A172 (cell line): ENCODE results near the gene PSAP. TPM values are rescaled to one million over a fixed set of nuclear protein-coding genes. Genes with fewer than 3 reads are reported as not detected.
A peak's percentile ranks its signal among the peaks of the same experiment; 100 is the strongest.

Experiments
- DNase-seq: peaks from one replicate; pipeline ENCODE4 v3.0.0-alpha.2; 2015; ENCODE audit warnings: low spot score
- total RNA-seq: library from RNA; depleted of rRNA; stranded (reverse); fragments of >200 nt; shearing (Covaris generic); gene quantifications from 2 replicates; pipeline ENCODE4 v1.2.3, GENCODE V29; 2014; rRNA removed

Gene PSAP
- total RNA-seq, 1 experiment from 2014 or later = 497 TPM

DNA sequence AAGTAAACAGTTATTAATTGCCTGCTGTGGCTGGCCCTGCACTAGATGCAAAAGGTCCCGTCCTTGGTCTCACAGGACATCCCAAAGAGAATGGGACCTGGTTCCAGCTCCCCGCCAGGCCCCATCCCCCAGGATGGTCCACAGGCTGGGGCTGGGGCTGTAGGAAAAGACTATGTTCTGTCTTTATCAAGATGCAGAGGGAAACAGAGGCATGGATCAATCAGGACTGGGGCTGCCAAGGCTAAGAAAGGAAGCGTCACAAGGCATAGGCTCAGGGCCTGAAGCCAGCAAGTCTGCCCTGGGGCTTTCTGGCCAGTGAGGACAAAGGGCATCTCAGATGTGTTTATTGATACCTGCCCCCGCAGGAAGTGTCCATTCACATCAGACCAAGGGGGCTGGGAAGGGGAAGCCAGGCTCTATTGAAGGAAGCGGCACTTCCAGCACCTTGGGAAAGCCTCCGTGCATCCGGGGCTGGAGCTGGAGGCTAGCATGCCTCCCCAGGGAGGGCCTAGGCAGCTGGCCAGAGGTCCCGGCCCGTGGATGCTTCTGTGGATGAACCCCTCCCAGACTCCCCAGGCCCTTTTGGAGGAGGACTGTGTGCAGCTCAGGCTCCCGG, 83.5 kb downstream of the PSAP start:
- peak; percentile 68 for DNase-seq

DNA sequence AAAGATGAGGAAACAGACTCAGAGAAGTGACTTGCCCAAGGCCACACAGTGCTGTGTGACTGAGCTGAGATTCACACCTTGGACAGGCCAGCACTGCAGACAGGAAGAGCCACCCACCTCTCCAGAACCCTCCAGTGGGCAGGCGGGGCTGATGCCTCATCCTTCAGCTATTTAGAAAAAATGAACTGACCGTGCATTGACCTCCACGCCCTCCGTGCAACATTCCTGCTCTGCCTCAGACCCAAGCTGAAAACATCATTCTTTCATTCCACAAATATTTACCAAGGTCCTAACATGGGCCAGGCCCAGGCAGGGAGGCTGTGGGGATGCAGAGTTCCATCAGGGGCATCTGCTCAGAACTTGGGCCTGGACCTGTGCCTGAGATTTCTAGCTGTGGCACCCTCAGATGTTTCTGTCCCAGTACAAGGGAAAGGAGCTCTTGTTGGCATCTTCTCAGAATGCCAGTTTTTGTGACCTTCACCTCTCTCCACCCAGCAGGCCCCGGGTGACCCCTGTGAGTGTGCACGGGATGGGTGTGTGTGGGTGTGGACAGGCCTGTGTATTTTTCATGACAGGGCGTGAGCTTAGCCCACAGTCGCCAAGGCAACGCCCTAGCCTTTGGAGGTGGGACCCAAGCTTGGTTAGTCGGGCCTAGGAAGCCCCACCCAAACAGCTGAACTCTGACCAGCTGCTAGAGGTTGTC, 84.2 kb downstream of the PSAP start:
- DNase-seq = peak; percentile 99

Other genes starting within 250 kb of the PSAP start
- not detected in 2 replicates for gene C10orf105, start 131.5 kb downstream of the PSAP start, total RNA-seq
- 4.9 and 14.4 TPM in 2 replicates for gene VSIR, start 77.7 kb downstream of the PSAP start, total RNA-seq
- gene CHST3, start 113.1 kb upstream of the PSAP start, total RNA-seq = 57.0 and 59.0 TPM in 2 replicates
- 0.02 and 0.53 TPM in 2 replicates for gene SPOCK2, start 237.3 kb upstream of the PSAP start, total RNA-seq